Endometrial microvascular endothelial cells (primary cell): ENCODE measurements around the gene MEOX2. TPM values are rescaled to one million over a fixed set of nuclear protein-coding genes. Genes with fewer than 3 reads are reported as not detected.

Experiments used
- in situ Hi-C: cut with HindIII; loops from 2 replicates; pipeline ENCODE4 v1.10.0; 2017; ENCODE audit warnings: low sequenced_read_pairs, low pct_unique_long_range_greater_than_20kb; ENCODE audit errors: inconsistent ontology term
- total RNA-seq: library from RNA; depleted of rRNA; stranded (reverse); fragments of >200 nt; gene quantifications from one replicate; pipeline ENCODE4 v1.2.3, GENCODE V29; 2015; ENCODE audit errors: inconsistent ontology term

Gene MEOX2
- total RNA-seq, 1 donor from 2014 or later = not detected

DNA sequence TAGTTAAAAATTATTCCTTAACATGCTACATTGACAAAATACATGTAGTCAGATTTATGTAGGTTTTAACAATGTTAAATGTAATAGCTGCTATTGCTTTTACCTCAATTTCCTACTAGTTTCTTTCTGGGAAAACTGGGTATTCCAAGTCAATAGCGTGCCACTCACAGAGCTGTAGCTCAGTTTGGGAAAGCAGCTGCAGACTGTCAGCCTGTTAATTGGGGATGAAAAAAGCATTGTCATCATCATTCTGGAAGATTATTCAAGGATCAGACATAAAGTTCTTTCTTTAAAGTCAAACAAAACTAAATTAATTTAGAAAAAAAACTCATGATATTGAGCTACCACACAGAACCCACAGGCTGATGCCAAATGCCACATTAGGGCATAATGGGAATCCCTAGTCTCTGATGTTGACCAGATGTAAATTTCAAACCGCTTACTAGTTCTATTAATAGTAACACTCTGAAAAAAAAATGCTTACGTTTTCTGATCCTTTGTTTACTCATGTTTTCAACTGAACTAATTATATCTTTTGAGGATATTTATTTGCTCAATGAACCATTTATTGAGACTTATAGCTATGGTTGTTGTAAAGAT, 105.0 kb downstream of the MEOX2 start:
- in situ Hi-C loops = no loop called here

DNA sequence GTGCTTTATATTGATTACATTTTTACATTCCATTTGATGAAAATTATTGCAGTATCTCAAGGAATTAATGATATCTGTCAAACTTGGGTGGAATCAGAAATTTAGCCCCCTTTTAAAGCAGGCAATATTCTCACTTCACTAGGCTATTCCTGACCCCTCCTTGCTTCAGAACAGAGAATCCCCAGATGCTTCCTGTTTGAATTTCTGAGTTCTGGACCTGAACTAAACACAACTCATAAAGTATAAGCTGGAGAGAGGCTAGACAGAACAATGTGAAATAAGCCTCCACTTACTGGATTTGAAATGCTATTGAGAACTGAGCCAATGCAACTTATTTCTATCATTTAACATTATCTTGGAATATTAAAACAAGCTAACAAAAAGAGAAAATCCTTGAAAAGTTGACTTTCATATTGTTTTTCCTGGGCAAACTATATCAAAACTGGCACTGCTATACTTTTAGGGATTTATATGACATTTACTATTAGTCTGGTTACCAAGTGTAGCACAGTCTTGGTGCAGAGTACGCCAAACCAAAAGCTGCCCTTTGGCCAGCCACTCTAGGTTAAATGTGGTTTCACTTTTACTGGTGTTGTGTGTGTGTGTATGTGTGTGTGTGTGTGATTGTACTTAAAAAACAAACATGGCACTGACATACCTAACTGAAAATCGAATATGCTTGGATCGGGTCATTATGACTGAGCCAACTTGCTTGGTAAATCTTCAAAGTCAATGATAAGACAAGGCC, 105.7 kb downstream of the MEOX2 start:
- in situ Hi-C loops = no loop called here

DNA sequence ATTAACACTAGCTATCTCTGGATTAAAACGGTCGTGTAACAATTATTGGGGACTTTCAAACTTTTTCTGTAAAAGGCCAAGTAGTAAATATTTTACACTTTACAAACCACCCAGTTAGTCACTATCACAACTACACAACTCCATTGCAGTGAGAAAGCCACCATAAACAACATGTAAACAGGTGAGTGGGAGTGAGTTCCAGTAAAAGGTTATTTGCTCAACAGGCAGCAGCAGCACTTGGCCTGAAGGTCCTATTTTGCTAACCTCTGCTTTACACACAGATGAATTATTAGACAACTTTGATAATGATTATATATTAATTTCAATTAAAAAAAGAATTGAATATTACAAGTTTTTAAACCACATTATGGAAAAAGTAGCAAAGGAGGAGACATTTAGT, 108.9 kb downstream of the MEOX2 start:
- in situ Hi-C loops = no loop called here

DNA sequence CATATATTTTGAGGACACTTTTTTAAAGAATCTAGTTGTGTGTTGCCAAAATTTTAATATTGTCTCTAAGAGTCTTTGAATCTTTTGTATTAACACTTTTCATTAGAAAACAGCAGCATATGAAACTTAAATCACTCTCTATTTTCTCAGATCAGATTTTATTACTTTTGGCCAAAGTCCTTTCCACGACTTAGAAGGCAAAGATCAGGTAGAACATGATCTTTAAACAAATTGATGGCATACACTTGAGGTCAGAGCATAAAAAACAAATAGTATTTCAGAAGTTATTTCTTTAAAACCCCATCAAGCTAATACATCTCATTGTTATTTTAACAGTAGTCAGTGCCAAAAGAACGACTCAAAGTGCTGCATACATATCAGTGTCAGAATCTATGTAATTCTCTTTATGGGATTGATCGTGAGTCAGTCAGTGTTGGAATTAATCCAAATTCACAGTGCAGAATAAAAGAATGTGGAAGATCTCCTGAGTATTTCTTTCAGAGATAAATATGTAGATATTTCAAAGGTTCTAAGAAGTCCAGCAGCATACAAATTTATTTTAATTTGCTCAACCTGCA, 115.1 kb downstream of the MEOX2 start:
- in situ Hi-C loops = no loop called here

DNA sequence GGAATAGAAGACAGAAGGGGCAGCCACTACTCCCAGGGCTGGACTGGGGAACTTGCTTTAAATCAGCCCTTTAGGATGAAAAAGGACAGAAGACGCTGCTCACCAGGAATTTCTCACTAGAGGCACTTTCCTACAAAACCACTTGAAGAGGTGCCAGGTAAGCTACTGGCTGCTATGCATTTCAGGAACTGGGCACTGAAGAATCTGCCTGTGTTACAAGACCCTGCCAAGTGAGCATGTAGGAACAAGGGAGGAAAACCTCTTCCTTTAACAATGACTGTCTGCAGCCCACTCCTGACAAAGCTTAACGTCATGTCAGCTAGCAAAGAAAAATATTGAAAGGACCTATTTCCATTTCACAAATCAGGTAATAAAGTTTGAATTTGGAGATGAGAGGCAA, 118.8 kb downstream of the MEOX2 start:
- in situ Hi-C loops = no loop called here

DNA sequence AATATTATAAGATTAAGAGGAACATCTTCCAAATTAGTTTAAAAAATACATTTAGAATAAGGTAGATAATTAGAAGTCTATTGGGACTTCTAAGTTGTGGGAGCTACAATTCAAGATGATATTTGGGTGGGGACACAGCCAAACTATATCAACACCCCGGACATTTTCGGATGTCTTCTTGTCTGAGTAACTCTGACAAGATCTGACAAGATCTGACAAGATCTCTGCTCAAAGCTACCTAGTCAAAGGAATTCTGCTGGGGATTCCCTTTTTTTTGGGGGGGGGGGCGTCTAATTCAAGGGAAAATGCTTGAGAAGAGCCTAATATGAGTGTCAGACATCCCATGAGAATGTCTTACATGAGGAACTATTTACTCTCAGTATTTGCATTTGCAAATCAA, 119.4 kb downstream of the MEOX2 start:
- in situ Hi-C loops = no loop called here

DNA sequence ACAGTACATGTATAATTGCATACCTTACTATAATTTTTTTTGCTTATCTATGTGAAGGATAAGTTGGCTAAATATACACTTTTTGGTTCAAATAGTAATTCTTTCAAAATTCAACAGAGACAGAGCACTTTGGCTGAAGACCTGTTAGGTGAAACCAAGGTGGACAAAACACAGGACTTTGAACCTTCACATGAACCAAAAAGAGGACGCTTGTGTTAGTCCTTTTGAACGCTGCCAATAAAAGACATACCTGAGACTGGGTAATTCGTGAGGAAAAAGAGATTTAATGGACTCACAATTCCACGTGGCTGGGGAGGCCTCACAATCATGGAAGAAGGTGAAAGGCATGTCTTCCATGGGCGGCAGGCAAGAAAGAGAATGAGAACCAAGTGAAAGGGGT, 120.0 kb downstream of the MEOX2 start:
- in situ Hi-C loops = no loop called here

DNA sequence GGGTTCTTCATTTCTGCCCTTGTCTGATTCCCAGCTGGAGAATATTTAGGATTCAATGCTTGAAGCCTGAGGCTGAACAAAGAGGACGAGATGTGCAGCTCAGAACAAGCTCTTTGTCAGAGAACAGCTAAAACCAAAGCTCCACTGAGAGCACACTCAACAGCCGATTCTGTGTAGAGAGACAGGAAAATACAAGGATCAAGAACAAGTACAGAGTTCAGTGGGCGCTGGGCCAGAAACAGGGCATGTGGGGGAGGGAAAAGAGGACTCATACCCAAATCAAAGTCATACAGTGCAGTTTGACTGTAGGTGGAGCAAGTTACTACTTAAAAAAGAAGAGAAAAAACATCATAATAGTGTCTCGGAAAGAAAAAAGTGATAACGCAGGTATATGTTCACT, 124.6 kb downstream of the MEOX2 start, which contains the start of gene AGMO:
Gene AGMO (minus strand): TSS at position 181 of the 400 bp plus-strand sequence.
- in situ Hi-C loops = no loop called here

Other genes starting within 250 kb of the MEOX2 start
- 0.19 TPM for gene AGMO, start 124.7 kb downstream of the MEOX2 start, total RNA-seq